ENCODE measurements around the gene KRTAP10-4. TPM values are rescaled to one million over a fixed set of nuclear protein-coding genes. Genes with fewer than 3 reads are reported as not detected.
"Not testable (repeated sequence)": the region's sequence is repeated elsewhere in the genome, so short reads cannot be mapped to it uniquely, and the experiment has no call there.

The KRTAP10-4 gene
- total and polyA plus RNA-seq, 12 donors, result not detected

GRCh38 chr21:44585892-44586291, 12.4 kb downstream of the KRTAP10-4 start:
- H3K9me3 ChIP-seq (replicated peaks in 1 of 3), result peaks cover 0 to 7% (median 0%) of the 10 kb centered on the region in 3 donors
- H3K27ac ChIP-seq, result no peak overlapping the region
- intact Hi-C loops (cut with DNase I), result no loop called here
- no peak overlapping the region for H3K4me3 ChIP-seq
- TF ChIP-seq CTCF (IDR thresholded peaks at IDR 0.05) (no peak), POLR2A (IDR thresholded peaks at IDR 0.05) (no peak)
- H3K4me1 ChIP-seq (replicated peaks in 1 of 2), result no peaks in the 10 kb centered on the region
- WGBS, 4 donors, result 73 to 81% (median 77%) methylated on average over 3 of the region's 3 CpGs
- no peak for DNase-seq
- peaks cover 21% of the 10 kb centered on the region for H3K27me3 ChIP-seq
- H3K36me3 ChIP-seq (replicated peaks in 1 of 2), result no peaks in the 10 kb centered on the region

DNA sequence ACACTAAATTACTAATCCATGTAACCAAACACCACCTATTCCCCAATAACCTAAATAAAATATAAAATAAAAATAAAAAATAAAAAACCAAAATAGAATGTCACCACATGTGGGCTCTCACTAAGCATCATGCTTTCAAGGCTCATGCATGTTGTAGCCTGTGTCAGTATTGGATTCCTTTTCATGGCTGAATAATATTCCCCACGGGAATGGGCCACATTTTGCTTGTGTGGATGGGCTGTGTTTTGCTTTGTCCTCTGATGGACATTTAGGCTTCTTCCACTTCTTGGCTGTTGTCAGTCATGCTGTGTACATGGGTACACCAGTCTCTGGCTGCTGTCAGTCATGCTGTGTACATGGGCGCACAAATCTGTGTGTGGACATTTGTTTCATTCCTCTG, 15.6 kb downstream of the KRTAP10-4 start:
- Histone ChIP-seq H3K36me3 (replicated peaks in 1 of 2) (no peaks in the 10 kb centered on the region), H3K9me3 (replicated peaks in 1 of 3) (no peaks in the 10 kb centered on the region), H3K4me3 (no peak overlapping the region), H3K27me3 (peaks cover 18% of the 10 kb centered on the region), H3K4me1 (replicated peaks in 1 of 2) (no peaks in the 10 kb centered on the region), H3K27ac (no peak overlapping the region)
- TF ChIP-seq POLR2A (IDR thresholded peaks at IDR 0.05) (no peak), CTCF (IDR thresholded peaks at IDR 0.05) (no peak)
- no peak for DNase-seq
- WGBS, 4 donors, result 85 to 92% (median 87%) methylated on average over 2 of the region's 2 CpGs
- intact Hi-C loops (cut with DNase I), result no loop called here

- Histone ChIP-seq H3K36me3 (replicated peaks in 1 of 2) (no peaks in the 10 kb centered on the region), H3K4me3 (no peak overlapping the region), H3K9me3 (replicated peaks in 1 of 3) (no peaks in the 10 kb centered on the region), H3K27ac (no peak overlapping the region), H3K27me3 (peaks cover 16% of the 10 kb centered on the region), H3K4me1 (replicated peaks in 1 of 2) (no peaks in the 10 kb centered on the region)
- WGBS, 4 donors, result 68 to 84% (median 74%) methylated on average over 13 to 24 of the region's 24 CpGs
- DNase-seq, result peak in 2 of 7 donors; percentile 8 to 20
- TF ChIP-seq CTCF (IDR thresholded peaks at IDR 0.05) (no peak), POLR2A (IDR thresholded peaks at IDR 0.05) (no peak)
- intact Hi-C loops (cut with DNase I), result no loop called here
Measured at GRCh38 chr21:44589586-44590305, 16.2 kb downstream of the KRTAP10-4 start.

- WGBS, 4 donors, result 68 to 86% (median 73%) methylated on average over 6 to 10 of the region's 10 CpGs
- peak in 2 of 7 donors; percentile 2 to 41 for DNase-seq
Measured at GRCh38 chr21:44590311-44590721, 16.8 kb downstream of the KRTAP10-4 start.

DNA sequence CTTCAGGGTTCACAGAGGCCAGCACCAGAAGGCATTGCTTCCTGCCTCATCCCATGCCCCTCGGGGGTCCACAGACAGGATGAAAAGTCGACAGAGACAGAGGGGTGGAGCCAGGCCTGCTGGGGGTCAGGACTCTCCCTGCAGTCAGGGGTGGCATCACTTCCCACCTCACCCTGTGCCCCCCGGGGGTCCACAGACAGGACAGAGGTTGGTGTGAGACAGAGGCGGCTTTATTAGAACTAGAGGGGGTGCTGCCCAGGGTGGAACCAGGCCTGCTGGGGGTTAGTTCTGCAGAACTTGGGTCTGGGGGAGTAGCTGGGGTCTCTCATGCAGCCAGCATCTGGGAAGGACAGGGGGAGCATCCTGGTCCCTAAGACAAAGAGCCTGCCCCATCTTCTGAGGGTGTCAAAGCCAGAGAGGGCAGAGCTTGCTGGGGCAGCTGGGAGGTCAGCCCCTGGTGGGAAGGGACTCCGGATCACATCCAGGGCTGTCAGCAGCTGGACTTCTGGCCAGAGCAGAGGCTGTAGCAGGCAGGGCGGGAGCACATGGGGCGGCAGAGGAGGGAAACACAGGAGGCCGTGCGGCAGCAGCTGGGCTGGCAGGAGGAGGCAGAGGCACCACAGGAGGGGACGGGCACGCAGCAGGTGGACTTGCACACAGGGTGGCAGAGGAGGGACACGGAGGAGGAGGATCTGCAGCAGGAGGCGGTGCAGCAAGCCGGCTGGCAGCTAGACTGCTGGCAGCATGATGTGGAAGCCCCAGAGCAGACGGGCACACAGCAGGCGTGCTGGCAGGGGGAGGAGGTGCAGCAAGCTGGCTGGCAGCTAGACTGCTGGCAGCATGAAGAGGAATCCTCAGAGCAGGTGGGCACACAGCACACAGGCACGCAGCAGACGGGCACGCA, 17.6 kb downstream of the KRTAP10-4 start:
- H3K4me3 ChIP-seq; H3K9me3 ChIP-seq (replicated peaks in 1 of 3); intact Hi-C loops (cut with DNase I); H3K36me3 ChIP-seq (replicated peaks in 1 of 2); H3K27ac ChIP-seq; H3K4me1 ChIP-seq (replicated peaks in 1 of 2); H3K27me3 ChIP-seq: not testable (repeated sequence)
- DNase-seq, result peak in 2 of 7 donors; percentile 4 to 20
- 53 to 74% (median 65%) methylated on average over 7 to 18 of the region's 19 CpGs for WGBS, 4 donors

More at GRCh38 chr21:44590311-44590721, 16.8 kb downstream of the KRTAP10-4 start:
- no peak overlapping the region for H3K27ac ChIP-seq
- H3K4me3 ChIP-seq, result no peak overlapping the region
- no peaks in the 10 kb centered on the region for H3K4me1 ChIP-seq (replicated peaks in 1 of 2)
- H3K9me3 ChIP-seq (replicated peaks in 1 of 3), result no peaks in the 10 kb centered on the region
- H3K27me3 ChIP-seq, result peaks cover 16% of the 10 kb centered on the region
- H3K36me3 ChIP-seq (replicated peaks in 1 of 2), result no peaks in the 10 kb centered on the region
- intact Hi-C loops (cut with DNase I), result no loop called here
- TF ChIP-seq POLR2A (IDR thresholded peaks at IDR 0.05) (no peak), CTCF (IDR thresholded peaks at IDR 0.05) (no peak)

DNA sequence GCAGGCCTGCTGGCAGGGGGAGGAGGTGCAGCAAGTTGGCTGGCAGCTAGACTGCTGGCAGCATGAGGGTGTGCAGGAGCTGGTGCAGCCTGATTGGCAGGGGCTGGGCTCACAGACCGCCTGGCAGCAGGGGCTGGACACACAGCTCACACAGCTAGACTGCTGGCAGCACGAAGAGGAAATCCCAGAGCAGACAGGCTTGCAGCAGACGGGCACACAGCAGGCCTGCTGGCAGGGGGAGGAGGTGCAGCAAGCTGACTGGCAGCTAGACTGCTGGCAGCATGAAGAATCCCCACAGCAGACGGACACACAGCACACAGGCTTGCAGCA, 18.2 kb downstream of the KRTAP10-4 start:
- intact Hi-C loops (cut with DNase I); H3K27me3 ChIP-seq; H3K27ac ChIP-seq; H3K4me1 ChIP-seq (replicated peaks in 1 of 2); H3K9me3 ChIP-seq (replicated peaks in 1 of 3); H3K4me3 ChIP-seq; H3K36me3 ChIP-seq (replicated peaks in 1 of 2); DNase-seq: not testable (repeated sequence)
- WGBS, 4 donors, result 40 to 56% methylated on average over 2 to 4 of the region's 4 CpGs; no CpG with 5 or more reads in 2 of the 4 donors
